NCI-H69 (cell line): ENCODE measurements around the gene SPAG17.
"Not testable (repeated sequence)": the region's sequence is repeated elsewhere in the genome, so short reads cannot be mapped to it uniquely, and the experiment has no call there.

Experiments used
- DNase-seq: peaks from one replicate; lab custom pipeline; 2025; lab: John Stamatoyannopoulos, UW

Gene SPAG17

DNA sequence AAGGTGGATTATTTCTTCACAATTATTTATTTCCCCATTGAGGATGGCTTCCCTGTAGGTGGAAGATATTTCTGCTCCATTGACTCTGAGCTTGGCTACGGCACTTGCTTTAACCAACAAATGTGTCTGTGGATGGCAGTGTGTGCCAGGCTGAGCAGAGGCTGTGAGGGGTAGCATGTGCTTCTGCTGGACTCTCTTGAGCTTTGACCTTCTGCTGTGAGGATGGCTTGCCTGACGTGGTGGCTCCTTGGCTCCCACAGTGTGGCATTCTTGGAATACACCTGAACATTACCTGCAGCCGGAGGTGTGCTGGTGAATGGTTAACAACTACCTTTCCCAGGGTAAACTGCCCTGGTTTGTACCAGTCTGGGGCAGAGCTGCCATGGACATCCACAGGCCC is 208.6 kb downstream of the SPAG17 start:
- DNase-seq = no peak

DNA sequence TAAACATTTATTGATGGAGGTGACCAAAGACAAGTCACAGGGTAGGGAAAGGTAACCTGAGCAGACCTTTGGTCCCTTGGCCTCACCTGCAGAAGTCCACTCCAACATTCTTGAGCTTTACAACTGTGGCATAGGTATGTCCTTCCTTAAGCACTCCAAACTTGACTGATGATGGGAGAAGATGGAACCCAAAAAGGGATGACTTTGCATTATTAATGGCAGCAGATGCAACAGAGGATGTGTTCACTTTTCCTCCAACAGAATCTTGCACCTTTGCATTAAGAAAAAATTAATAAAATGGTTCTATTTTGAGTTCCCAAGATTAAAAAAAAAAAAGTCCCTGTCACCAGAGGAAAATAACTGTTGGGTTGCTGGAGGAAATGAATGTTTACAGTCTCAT is 213.3 kb downstream of the SPAG17 start:
- no peak for DNase-seq

DNA sequence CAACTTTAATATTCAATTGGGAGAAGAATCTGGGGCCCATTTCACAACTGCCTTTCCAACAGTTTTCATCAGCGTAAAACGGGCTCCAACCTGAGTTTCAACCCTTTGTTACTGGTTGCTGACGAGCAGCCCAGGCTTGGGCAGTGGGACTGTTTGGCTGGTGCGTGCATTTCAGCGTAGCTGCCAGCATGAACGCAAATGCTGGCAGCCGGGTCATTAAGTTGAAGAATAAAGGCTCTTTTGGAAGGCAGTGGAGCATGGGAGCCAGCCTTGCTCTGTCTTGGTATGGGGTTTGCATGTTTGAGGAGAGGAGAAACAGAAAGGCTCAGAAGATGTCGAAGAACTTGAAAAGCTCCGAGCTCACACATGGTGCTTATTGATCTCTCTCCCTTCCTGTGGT is 214.8 kb downstream of the SPAG17 start:
- DNase-seq = peak; percentile 75

DNA sequence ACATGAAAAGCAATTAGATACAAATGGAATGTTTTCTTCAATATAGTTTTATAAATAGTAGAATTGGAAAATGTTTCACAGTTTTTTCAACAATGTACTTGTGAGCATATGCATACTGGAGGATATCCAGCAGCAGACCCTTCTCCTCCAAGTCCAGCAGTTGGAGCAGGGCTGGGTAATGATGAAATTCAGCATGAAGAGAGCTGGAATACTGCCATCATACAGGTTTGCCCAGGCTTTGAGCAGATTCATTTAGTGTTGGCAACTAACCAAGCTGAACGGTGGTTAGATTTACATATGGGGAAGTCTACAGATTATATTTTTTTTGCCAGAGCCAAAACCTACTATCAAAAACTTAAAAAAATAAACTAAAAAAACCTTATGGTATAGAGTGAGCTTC is 217.1 kb downstream of the SPAG17 start:
- DNase-seq = peak; percentile 82

DNA sequence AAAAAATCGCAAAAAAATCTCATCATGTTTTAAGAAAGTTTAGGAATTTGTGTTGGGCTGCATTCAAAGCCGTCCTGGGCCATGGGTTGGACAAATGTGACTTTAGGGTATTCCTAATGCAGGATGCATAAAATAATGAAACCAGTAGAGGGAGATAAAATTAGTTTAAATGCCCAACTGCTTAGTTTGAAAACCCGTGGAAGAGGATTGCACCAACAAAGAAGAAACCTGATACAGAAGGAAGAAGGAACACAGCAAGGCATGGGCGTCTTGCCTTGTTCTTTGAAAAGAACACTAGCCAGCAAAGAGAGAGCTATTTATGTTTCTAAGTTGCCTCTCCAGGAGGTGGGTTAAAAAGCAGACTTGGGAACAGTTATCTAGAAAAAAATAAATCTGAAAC is 217.6 kb downstream of the SPAG17 start:
- peak; percentile 51 for DNase-seq

DNA sequence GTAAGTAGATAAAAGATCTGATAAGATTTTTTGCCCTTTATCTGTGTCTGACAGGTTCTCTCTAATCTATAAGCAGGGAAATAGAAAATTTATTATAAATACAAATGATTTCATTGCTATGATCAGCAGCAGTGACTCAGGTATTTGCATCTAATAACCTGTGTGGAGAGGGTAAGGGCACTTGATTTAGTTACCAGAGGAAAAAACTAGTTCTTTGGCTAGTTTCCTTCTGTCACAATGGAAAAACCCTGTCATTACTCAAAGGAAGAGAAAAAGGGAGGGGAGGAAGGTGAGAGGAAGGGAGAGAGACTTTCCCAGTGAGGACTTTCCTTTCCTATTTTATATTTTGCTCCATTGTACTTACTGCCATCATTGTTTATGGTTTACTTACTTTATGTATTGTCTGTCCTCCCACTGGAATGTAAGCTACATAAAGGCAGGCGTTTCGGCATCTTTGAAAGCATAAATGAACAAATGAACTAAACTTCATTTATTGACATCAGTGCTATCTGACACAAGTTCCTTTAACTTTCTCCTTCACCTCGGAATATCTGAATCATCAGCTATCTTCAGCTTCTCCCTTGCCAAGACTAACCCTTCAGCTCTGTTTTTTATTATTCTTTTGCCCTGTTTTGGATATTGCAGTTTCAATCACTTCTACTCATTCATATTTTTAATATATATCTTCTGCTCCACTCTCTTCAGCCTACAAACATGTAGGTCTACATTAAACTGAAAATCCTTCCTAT is 220.6 kb downstream of the SPAG17 start:
- DNase-seq = no peak

DNA sequence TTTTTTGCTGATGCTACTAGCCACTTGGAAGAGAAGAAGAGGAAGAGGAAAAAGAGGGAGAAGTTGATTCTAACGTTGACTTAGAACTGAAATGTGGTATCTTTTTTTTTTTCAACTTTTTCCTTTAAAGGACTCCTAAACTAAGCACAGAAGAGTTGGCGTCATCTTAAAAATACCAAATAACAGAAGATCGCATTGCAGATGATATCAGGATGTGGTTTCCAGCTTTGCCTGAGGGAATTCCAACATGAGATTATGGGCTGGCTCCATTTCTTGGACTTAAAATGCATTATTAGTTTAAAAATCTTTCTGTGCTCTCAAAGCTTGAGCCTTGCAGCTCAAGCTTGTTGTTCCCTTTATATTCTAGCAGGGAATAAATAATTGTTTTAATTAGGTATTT is 225.7 kb downstream of the SPAG17 start:
- no peak for DNase-seq

DNA sequence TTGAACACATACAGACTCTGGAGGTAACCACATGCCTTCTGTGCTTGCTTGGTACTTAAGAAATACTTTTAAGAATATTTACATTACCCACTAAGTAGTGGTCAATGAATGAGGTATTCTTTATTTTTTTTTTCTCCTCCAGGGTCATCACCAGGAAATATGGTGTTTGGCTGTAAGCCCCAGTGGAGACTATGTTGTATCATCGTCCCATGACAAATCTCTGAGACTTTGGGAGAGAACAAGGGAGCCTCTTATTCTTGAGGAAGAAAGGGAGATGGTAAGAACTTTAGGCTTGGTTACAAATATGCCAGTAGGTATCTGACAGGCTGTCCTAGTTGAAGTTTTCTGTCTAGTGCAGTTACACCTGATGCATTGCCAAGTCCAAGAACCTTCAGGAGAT is 232.6 kb downstream of the SPAG17 start:
- no peak for DNase-seq

DNA sequence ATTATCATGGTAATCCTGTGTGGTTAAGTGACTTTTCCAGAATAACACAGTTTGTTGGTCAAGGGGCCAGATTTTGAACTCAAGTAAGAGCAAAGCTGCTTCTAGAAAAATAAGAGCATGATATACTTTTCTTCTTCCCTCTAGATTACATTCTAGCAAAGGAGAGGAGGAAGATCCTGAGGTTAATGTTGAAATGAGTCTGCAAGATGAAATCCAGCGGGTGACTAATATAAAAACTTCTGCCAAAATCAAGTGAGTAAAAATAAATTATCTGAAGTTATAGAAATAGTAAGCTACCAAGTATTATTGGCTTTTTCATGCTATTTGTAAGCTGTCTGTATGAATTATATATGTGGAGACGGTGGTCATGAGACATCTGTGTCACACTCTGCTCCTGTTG is 242.7 kb downstream of the SPAG17 start:
- DNase-seq = no peak

DNA sequence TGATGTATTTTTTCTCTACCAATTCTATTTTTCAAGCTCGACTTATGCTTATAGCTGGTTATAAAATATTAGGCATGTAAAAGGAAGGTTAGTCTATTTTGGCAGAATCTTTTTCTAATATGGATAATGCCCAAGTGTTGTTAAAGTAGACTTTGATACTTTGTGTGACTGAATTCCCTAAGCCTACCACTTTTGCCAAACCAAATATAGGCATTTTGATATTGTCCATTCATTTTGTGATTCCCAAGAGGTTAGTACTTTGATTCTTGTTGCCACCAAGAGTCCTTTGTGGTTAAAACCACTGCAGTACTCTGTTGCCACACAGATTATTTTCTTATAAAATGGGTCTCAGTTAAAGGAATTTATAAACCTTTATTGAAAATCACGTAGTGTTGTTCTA is 251.3 kb downstream of the SPAG17 start:
- no peak for DNase-seq

DNA sequence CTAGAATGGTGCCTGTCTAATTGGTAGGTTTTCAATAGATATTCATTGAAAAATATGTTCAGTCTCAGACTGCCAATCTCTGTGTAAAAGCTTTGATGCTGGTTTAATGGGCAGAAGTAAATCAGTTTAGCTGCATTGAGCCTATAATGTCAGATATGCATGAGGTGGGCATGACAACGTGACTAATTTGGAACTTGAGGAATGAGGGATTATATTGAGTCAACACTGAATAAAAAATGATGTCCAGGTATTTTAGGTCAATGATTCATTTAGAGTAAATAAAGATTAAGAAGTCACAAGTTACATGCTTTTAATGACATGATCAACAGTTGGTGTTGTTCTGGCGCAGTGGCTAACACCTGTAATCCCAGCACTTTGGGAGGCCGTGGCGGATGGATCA is 252.5 kb downstream of the SPAG17 start:
- no peak for DNase-seq

DNA sequence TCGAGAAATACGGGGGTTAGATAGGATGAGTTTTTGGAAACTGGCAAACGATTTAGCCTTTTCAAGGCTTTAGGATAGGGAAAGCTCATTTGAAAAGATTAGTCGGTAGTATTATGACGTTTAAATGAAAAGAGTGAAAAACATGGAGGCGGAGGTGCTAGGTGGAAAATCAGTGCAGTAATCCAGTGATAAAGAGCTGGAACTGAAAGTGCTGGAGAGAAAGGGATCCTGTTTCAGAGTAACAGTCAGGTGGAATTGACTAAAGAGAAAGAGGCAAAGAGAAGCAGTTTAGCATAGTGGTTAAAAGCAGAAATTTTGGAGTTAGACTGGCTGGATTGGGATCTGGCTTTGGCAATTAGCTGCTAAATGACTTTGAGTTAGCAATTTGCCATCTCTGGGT is 254.5 kb downstream of the SPAG17 start:
- DNase-seq = no peak

DNA sequence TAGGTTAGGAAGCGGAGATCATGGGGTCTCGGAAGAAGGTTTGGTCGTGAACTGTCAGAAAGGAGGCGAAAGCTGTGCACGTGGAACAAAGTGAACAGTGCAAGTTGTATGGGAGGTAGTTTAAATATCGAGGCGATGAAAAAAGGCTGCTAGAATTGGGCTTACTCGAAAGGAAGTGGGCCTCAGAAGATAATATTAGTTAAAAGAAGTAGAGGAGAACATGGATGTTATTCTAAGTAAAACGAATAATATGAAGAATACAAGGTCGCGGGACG is 254.9 kb downstream of the SPAG17 start:
- DNase-seq = peak; percentile 34

DNA sequence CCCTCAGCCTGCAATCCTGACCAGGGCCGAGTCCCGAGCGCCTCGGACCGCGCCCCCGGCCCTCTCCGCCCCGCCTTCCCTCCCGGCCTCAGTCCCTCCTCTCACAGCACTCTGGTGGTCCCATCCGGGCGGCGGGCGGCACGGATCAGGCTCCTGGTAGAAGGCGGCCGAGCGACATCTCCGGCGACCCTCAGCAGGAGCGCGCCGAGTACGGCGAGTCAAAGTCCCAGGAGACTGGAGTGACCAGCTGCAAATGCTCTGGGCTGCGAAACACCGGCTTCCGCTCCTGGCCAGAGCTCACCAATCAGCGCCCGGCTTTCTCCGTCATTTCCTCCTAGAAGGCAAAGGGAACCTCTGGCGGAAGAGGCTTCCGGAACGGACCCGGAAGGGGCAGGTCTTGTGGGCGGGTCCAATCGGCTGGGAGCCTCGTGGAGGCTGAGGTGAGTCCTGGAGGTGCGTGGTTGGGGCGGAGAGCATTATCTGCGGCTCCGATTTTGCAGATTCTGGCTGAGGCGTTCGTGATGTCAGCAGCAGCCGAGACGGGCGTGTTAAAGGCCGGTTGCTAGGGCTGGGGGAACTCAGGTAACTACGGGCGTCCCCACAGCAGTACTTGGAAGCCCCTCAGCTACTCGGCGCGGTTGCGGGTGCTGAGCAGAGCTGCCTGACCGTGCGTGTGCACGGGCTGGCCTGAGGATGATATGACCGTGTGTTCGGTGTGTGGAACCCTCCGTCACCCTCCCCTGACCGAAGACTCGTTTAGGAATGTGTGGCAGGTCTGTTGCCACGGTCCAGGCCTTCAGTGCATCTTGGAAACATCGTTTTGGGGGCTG is 255.5 kb downstream of the SPAG17 start, which contains the start of the genes GDAP2 and WDR3:
Gene GDAP2, minus strand, starts transcription at position 279 of the 830 bp plus-strand sequence. CDS start 9,264 bp downstream, outside the sequence.
Gene WDR3, plus strand, starts transcription at position 397 of the 830 bp plus-strand sequence. CDS start 3,581 bp downstream, outside the sequence.
- DNase-seq = peak; percentile 96

DNA sequence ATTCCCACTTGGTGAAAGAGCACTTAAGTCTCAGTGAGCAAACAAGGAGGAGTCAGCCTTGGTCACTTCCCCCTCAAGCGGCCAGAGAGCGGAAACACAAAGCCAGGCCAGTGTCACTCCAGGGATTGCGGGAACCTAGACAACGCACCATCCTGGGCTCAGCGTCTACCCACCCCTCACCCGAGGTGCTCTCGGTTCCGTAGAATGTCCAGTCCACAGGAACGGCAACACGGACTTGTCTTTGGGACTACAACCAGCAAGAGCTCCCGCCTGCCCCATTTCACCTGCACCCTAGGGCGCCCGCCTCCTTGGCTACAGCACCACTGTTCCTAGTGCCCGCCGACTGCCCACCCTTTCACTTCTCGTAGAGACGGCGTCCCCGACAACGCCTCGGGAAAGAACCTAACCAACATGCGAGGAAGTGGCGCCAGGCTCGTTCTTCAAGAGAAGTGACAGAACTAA is 256.1 kb downstream of the SPAG17 start:
- peak; percentile 63 for DNase-seq

DNA sequence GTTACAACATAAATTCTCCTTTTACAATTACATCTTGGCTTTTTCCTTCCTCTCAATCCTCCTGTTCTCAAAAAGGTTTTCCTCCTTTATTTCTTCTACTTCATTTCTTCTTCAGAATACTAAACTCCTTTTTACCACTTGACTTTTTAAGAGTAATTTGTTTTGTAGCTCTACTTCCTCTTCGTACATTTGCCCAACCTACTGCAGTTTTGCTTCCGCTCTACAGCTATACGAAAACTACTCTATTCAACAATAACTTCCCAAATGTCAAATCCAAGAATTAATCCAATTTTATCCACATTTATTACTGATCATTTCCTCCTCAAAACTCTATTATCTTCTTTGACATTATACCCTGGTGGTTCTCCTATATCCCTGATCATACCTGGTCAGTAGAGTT is 259.0 kb downstream of the SPAG17 start:
- DNase-seq = no peak

DNA sequence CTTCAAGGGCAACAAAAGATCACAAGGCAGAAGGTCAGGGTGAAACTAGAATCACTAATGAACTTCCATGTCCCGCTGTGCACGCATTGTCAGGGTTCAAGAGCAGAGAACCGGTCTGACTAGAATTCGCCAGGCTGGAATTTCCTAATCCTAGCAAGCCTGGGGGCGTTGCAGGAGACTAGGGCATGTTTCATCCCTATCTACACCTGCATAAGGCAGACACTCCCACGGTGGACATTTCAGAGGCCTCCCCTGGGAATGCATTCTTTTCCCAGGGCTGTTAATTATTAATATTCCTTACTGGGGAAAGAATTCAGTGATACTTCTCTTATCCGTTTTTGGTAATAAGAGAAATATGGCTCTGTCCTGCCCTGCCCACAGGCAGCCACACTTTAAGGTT is 262.3 kb downstream of the SPAG17 start:
- DNase-seq = not testable (repeated sequence)

DNA sequence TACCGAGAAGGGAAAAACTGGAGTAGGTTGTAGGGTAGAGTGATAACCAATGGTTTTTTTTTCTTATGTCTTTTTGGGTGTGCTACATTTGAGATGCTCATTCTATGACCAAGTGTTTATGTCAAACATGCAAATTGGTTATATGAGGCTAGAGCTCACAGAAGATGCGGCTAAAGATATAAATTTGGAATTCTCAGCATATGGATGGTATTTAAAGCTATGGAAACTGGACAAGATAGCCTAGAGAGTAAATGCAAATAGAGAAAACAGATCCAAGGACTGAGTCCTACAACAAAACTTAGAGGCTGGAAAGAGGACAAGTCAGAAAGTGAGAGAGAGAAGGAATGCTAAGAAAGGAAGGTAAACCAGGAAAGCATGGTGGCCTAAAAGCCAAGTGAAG is 263.0 kb downstream of the SPAG17 start:
- no peak for DNase-seq

DNA sequence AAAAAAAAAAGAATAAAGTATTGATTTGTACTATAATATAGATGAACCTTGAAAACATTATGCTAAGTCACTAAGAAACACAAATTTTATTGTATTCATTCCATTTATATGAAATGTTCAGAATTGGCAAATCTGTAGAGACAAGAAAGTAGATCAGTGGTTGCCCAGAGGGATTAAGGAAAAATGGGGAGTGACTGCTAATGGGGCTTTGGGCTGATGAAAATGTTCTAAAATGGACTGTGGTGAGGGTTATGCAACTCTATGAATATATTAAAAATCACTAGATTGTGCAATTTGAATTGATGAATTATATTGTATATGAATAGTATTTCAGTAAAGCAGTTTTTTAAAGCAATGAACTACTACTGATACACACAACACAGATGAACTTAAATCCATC is 265.7 kb downstream of the SPAG17 start:
- no peak for DNase-seq

DNA sequence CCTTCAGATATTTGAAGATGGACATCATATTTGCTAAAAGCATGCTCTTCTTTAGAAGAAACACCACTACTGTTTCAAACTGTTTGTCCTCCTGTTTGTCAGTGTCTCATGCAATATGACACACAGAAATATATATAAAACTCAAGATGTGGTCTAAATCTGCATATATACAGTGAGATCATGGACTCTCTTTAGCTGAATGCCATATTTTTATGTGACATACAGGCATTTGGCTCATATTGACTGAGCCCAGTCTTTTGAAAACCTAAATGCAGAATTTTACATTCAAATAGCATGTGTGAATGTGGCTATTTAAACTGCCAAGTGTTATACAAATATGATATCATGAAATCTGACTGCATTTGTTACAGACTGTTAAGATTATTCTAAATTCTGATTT is 274.0 kb downstream of the SPAG17 start:
- no peak for DNase-seq

DNA sequence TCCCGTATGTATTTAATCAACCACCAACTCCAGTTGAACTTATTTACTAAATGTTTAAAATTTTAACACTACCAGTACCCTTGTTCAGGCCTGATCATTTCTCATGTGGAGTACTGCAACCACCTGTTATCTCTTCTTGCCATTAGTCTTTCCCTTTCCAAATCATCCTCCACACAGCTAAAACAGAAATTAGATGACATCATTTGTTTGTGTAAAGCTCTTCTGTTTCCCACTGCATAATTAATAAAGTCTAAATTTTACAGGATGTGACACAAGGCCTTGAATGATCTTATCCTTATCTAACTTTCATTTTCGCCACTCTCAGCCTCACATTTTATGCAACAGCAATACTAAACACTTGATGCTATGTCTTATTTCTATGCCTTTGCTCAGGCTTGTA is 280.0 kb downstream of the SPAG17 start:
- DNase-seq = no peak

DNA sequence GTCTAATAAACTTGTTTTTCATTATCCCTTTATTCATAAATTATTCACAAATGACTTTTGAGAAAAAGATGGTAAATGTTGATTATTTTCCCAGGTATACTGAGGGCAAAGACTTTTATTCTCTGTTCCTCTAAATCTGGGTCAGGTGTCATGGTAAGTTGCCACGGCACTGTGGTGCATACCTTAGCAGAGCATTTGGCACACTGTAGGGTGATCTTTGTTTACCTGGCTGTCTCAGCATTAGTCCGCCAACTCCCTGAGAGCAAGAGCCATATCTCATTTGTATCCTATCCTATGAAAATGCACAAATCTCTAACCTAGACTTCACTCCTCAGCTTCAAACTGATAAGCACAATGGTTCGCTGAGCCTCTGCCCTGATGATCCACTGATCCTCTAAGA is 280.5 kb downstream of the SPAG17 start:
- DNase-seq = no peak
